ENCODE measurements around the gene COL5A2. TPM values are rescaled to one million over a fixed set of nuclear protein-coding genes. Genes with fewer than 3 reads are reported as not detected.

Gene COL5A2
- total and polyA plus RNA-seq, 10 of the 15 experiments (the other 5 are each of a cell fraction or from before 2014, with no cell fraction given), result 0.04 to 0.85 (median 0.39) TPM

- no peak for TF ChIP-seq ETV6 (conservative IDR thresholded peaks at IDR 0.05 in 1 of 2, IDR thresholded peaks at IDR 0.05 in 1 of 2; ENCODE audit: borderline replicate concordance in 1 of 2, low read depth in 1 of 2)
- no peak for TF ChIP-seq NBN (IDR thresholded peaks at IDR 0.05)
- TF ChIP-seq JUND (IDR thresholded peaks at IDR 0.05; ENCODE audit: low read depth, low read length), result no peak
- TF ChIP-seq CEBPB (IDR thresholded peaks at IDR 0.05; ENCODE audit: borderline replicate concordance in 1 of 2, low read depth in 2 of 2, low read length in 2 of 2), result no peak
- no peak for TF ChIP-seq TBL1XR1 (IDR thresholded peaks at IDR 0.05; ENCODE audit: low read depth, low read length)
- no peak for TF ChIP-seq USF1 (IDR thresholded peaks at IDR 0.05; ENCODE audit: borderline replicate concordance, extremely low read length, insufficient read depth, low read depth, low read length)
- no peak for TF ChIP-seq RCOR1 (conservative IDR thresholded peaks at IDR 0.05; ENCODE audit: low read depth, low read length)
- TF ChIP-seq NFYA (IDR thresholded peaks at IDR 0.05; ENCODE audit: borderline replicate concordance, low read depth, low read length), result no peak
- no peak for TF ChIP-seq ZNF687 (IDR thresholded peaks at IDR 0.05)
These were observed 165.0 kb downstream of the COL5A2 start (continued) for GRCh38 chr2:189014449-189015138.

All from GM12878 (cell line).